Middle frontal gyrus (tissue), 1 donor: ENCODE measurements around the gene CHN2.

ENCODE experiments used
- DNase-seq: peaks from one replicate; pipeline ENCODE4 v3.0.0-alpha.2; 2015; ENCODE audit warnings: low spot score; ENCODE audit errors: extremely low spot score

The CHN2 gene

GRCh38 chr7:29224726-29225125 is 30.2 kb downstream of the CHN2 start:
- DNase-seq, result no peak

GRCh38 chr7:29228289-29229011 is 33.9 kb downstream of the CHN2 start:
- DNase-seq, result no peak

- DNase-seq, result no peak
These were observed 34.5 kb downstream of the CHN2 start for GRCh38 chr7:29229066-29229465.

GRCh38 chr7:29229946-29230345 is 35.4 kb downstream of the CHN2 start:
- no peak for DNase-seq

GRCh38 chr7:29230871-29231345 is 36.3 kb downstream of the CHN2 start:
- DNase-seq, result no peak

- DNase-seq, result no peak
These were observed 37.2 kb downstream of the CHN2 start for GRCh38 chr7:29231671-29232232.

- no peak for DNase-seq
These were observed 39.9 kb downstream of the CHN2 start for GRCh38 chr7:29234438-29234837.

- DNase-seq, result no peak
These were observed 41.6 kb downstream of the CHN2 start for GRCh38 chr7:29236071-29236580.

- no peak for DNase-seq
These were observed 42.1 kb downstream of the CHN2 start for GRCh38 chr7:29236649-29237048.

GRCh38 chr7:29237489-29237888 is 42.9 kb downstream of the CHN2 start:
- no peak for DNase-seq

GRCh38 chr7:29239638-29240037 is 45.1 kb downstream of the CHN2 start:
- no peak for DNase-seq

GRCh38 chr7:29242265-29242664 is 47.7 kb downstream of the CHN2 start:
- DNase-seq, result no peak

- no peak for DNase-seq
These were observed 49.5 kb downstream of the CHN2 start for GRCh38 chr7:29243910-29244655.

- DNase-seq, result no peak
These were observed 52.8 kb downstream of the CHN2 start for GRCh38 chr7:29247224-29247962.

- DNase-seq, result no peak
These were observed 53.3 kb downstream of the CHN2 start for GRCh38 chr7:29247963-29248236.

- no peak for DNase-seq
These were observed 54.3 kb downstream of the CHN2 start for GRCh38 chr7:29248713-29249382.

- DNase-seq, result no peak
These were observed 54.8 kb downstream of the CHN2 start for GRCh38 chr7:29249383-29249750.

- no peak for DNase-seq
These were observed 55.3 kb downstream of the CHN2 start for GRCh38 chr7:29249860-29250259.

GRCh38 chr7:29253225-29253624 is 58.6 kb downstream of the CHN2 start:
- no peak for DNase-seq

- DNase-seq, result no peak
These were observed 60.0 kb downstream of the CHN2 start for GRCh38 chr7:29254591-29254990.

- no peak for DNase-seq
These were observed 60.8 kb downstream of the CHN2 start for GRCh38 chr7:29255199-29255878.
